Skeletal muscle tissue (tissue), 4 donors: ENCODE results near the gene CCNI2. TPM values are rescaled to one million over a fixed set of nuclear protein-coding genes. Genes with fewer than 3 reads are reported as not detected.

Experiments used
- H3K27ac ChIP-seq: one replicate; pipeline ENCODE4 v1.7.0; 2013; ENCODE audit warnings: mild to moderate bottlenecking, low read depth, low read length, inconsistent platforms
- H3K27me3 ChIP-seq, 3 donors: one replicate each; pipeline ENCODE4 v1.7.0; 2013; ENCODE audit warnings: low read length in 3 of 3; ENCODE audit not compliant: control insufficient read depth in 3 of 3, insufficient read depth in 3 of 3
- H3K36me3 ChIP-seq, 3 donors: one replicate each; pipeline ENCODE4 v1.7.0; 2013; ENCODE audit warnings: low read length in 3 of 3; ENCODE audit not compliant: control insufficient read depth in 3 of 3, insufficient read depth in 3 of 3
- H3K4me1 ChIP-seq, 3 donors: one replicate each; pipeline ENCODE4 v1.7.0; 2013; ENCODE audit warnings: low read length in 3 of 3, mild to moderate bottlenecking in 3 of 3; ENCODE audit not compliant: control insufficient read depth in 3 of 3, insufficient read depth in 3 of 3
- H3K4me3 ChIP-seq, 3 donors: one replicate each; pipeline ENCODE4 v1.7.0; 2013; ENCODE audit warnings: low read length in 3 of 3
- H3K9ac ChIP-seq, 3 donors: one replicate each; pipeline ENCODE4 v1.7.0; 2013; ENCODE audit warnings: low read length in 3 of 3, mild to moderate bottlenecking in 3 of 3, moderate library complexity in 2 of 3, low read depth in 1 of 3
- H3K9me3 ChIP-seq, 3 donors: one replicate each; pipeline ENCODE4 v1.7.0; 2013; ENCODE audit warnings: low read length in 3 of 3; ENCODE audit not compliant: control insufficient read depth in 3 of 3
- total RNA-seq: library from RNA; depleted of rRNA; stranded (reverse); fragments of >200 nt; gene quantifications from one replicate; pipeline ENCODE4 v1.2.3, GENCODE V29; 2014
- donor health status: Osteomylitis.

CCNI2 gene
- total RNA-seq, 1 donor from 2014 or later, result not detected

DNA sequence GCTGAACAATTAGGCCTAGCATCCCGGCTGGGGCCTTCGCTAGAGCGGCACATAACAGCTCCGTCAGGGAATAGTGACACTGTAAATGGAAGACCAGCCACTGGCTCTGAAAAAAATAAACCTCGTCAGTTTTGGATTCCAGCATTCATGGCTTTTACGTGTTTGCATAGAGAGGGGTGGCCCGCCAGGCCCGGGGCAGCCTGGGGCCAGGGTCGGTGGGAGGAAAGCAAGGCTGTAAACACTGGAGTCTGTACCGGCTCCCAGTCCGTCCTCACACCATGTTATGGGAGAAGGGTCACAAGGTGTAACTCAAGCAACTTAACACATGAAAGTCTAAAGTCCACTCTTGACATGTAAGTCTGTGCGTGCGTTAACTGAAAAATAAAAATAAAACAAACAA is 11.2 kb downstream of the CCNI2 start:
- Histone ChIP-seq H3K27ac (no peak overlapping the region), H3K27me3 (no peaks in the 10 kb centered on the region), H3K36me3 (peaks cover 25 to 43% (median 27%) of the 10 kb centered on the region in 3 donors), H3K9me3 (no peaks in the 10 kb centered on the region), H3K9ac (no peak overlapping the region), H3K4me3 (no peak overlapping the region), H3K4me1 (peaks cover 0 to 3% (median 1%) of the 10 kb centered on the region in 3 donors)

DNA sequence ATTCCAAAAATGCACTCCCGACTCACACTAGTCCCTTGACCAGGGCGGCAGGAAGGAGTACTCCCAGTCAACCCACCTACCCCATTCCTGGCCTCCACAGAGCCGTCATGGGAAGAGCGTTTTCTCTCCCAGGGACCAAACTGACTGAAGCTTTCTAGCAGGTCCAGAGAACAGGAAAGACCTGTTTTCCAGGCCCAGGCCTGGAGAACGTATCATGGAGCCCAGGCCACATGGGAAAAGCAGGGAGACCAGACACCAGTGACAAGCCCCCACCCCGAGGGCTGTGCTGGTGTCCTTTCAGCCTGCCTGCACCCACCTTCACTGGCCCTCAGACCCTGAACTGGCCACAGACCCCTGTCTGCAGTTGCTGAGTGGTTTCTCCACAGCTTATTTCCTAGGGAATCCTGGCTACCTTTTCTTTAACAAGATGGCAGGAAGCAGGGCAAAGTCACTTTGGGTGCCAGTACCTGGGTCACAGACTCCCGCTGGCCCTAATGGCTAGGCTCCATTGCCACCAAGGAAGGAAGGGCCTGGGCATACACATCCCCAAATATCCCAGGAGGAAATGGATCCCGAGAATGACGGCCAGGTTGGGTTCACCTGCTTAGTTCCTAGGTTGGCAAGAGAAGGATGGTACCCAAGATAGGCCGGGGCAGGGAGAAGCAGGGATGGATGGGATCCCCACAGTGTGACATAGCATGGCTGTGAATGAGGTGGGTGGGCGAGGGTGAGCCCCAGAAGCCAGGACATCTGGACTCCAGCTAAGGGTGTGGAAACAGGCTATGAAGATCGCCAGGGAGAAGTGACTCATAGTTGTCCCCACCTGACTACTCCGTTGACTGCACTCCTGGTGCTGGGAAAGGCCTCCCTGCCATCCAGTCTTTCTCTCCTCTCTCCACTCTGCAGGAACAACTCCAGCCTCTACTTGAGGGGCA is 12.2 kb downstream of the CCNI2 start:
- H3K36me3 ChIP-seq, result peaks cover 28 to 46% (median 34%) of the 10 kb centered on the region in 3 donors
- no peaks in the 10 kb centered on the region for H3K27me3 ChIP-seq
- no peaks in the 10 kb centered on the region for H3K9me3 ChIP-seq

DNA sequence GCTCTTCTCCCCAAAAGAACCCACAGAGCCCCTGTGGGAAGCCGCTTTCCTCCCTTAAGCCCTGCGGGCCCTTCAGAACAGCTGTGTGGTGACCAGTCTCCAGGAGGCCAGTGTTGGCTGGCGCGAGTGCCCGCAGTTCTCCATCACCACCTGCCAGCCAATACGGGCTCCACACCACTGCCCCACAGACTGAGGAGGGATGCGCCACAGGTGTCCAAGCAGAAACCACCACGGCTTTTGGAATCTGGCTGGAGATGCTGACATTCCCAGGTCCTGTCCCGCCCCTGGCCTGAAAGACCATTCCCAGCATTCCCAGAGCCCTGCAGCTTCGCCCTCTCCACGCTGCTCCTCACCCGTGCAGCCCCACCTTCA is 12.8 kb downstream of the CCNI2 start:
- Histone ChIP-seq H3K9me3 (no peaks in the 10 kb centered on the region), H3K27me3 (no peaks in the 10 kb centered on the region), H3K27ac (no peak overlapping the region), H3K9ac (no peak overlapping the region), H3K36me3 (peaks cover 34 to 52% (median 34%) of the 10 kb centered on the region in 3 donors), H3K4me1 (no peaks in the 10 kb centered on the region), H3K4me3 (no peak overlapping the region)

More for the DNA sequence above, 12.2 kb downstream of the CCNI2 start:
- Histone ChIP-seq H3K4me1 (no peaks in the 10 kb centered on the region), H3K27ac (no peak overlapping the region), H3K4me3 (no peak overlapping the region), H3K9ac (no peak overlapping the region)

- peaks cover 0 to 4% (median 2%) of the 10 kb centered on the region in 3 donors for H3K4me1 ChIP-seq
- H3K27ac ChIP-seq, result no peak overlapping the region
- no peaks in the 10 kb centered on the region for H3K27me3 ChIP-seq
- H3K9me3 ChIP-seq, result no peaks in the 10 kb centered on the region
- H3K4me3 ChIP-seq, result no peak overlapping the region
- H3K9ac ChIP-seq, result no peak overlapping the region
- H3K36me3 ChIP-seq, result peaks cover 34 to 54% (median 36%) of the 10 kb centered on the region in 3 donors
These were observed 13.5 kb downstream of the CCNI2 start for GRCh38 chr5:132760601-132761317.

- no peak overlapping the region for H3K4me3 ChIP-seq
- H3K36me3 ChIP-seq, result peaks cover 34 to 54% (median 36%) of the 10 kb centered on the region in 3 donors
- no peak overlapping the region for H3K27ac ChIP-seq
- H3K9ac ChIP-seq, result no peak overlapping the region
- no peaks in the 10 kb centered on the region for H3K27me3 ChIP-seq
- peaks cover 3 to 6% (median 5%) of the 10 kb centered on the region in 3 donors for H3K4me1 ChIP-seq
- H3K9me3 ChIP-seq, result no peaks in the 10 kb centered on the region
These were observed 14.4 kb downstream of the CCNI2 start for GRCh38 chr5:132761321-132762240.

DNA sequence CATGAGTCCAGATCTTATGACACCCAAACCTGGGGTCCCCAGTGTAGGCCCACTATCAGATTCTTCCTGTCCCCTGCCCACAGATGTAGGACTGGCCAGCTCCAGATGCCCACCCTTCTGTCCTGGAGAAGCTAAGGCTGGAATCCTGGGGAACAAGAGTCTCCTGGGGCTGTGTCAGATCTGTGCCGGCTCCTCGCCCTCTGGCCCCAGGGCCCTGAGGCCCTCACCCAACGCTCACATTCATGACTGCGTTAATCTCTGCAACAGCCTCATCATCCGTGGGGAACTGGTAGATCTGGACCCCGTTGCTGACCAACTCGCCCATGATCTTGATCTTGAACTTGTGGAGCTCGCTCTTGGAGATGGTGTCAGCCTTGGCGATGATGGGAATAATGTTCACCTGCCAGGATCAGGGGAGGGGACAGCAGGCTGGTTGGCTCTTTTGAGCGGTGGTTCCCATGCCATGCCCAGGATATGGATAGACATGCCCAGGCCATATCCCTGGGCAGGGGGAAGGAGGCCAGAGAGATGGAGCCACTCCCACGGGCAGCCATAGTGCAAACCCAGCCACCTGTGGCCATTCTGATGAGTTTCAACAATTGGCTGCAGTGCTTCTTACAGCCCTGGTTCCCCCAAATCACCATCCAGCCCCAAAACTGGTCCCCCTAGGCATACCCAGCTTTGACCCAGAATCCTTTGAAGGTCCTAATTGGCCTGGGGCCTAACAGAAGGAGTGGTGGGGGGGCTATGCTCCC is 15.2 kb downstream of the CCNI2 start:
- Histone ChIP-seq H3K9ac (no peak overlapping the region), H3K9me3 (no peaks in the 10 kb centered on the region), H3K27ac (no peak overlapping the region), H3K4me3 (no peak overlapping the region), H3K27me3 (no peaks in the 10 kb centered on the region), H3K36me3 (peaks cover 32 to 54% (median 32%) of the 10 kb centered on the region in 3 donors), H3K4me1 (peaks cover 11 to 15% (median 14%) of the 10 kb centered on the region in 3 donors)

DNA sequence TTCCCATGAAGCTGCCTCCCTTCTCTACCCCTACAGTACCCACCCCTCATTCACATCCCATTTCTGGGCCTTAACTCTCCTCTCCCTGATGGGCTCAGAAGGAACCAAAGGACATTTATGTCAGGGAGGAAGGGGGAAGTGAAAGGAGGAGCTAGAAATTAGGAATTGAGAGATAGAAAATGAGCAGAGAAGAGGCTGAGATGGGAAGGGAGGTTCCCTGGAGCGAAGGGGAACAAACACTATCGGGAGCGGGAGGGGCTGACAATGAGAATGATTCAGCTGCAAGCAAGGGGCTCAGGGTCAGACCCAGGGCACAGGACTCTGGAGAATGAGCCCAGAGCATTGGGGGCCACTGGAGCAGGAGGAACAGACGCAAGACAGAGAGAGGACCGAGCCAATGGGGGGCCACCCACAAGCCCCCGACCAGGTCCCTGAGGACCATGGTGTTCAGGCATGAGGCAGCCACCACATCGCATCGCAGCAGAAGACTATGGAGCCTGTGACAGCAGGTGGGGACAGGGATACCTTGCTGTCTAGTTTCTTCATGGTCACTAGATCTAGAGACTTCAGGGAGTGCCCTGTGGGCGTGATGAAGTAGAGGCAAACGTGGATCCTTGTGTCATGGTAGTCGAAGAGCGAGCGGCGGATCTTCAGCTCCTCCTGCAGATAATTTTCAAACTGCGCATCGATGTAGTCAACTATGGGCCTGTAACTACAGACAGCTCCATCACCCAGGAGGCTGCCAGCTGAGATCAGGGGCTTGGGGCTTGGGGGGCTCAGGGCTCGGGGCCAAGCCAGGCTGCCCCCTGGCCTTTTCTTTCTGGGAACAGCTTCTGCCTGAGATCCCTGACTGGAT is 16.2 kb downstream of the CCNI2 start:
- Histone ChIP-seq H3K4me1 (peaks cover 20 to 23% (median 22%) of the 10 kb centered on the region in 3 donors), H3K4me3 (no peak overlapping the region), H3K9ac (no peak overlapping the region), H3K36me3 (peaks cover 28 to 46% (median 30%) of the 10 kb centered on the region in 3 donors), H3K27ac (no peak overlapping the region), H3K27me3 (no peaks in the 10 kb centered on the region), H3K9me3 (no peaks in the 10 kb centered on the region)

- no peaks in the 10 kb centered on the region for H3K9me3 ChIP-seq
- H3K36me3 ChIP-seq, result peaks cover 26 to 43% (median 28%) of the 10 kb centered on the region in 3 donors
- H3K4me1 ChIP-seq, result peaks cover 24 to 25% (median 25%) of the 10 kb centered on the region in 3 donors
- no peaks in the 10 kb centered on the region for H3K27me3 ChIP-seq
- no peak overlapping the region for H3K27ac ChIP-seq
- no peak overlapping the region for H3K9ac ChIP-seq
- H3K4me3 ChIP-seq, result no peak overlapping the region
These were observed 16.8 kb downstream of the CCNI2 start for GRCh38 chr5:132764051-132764450.
